GM18873 (cell line): Measurements from ENCODE around the gene RPRM.
"Not testable (repeated sequence)": the region's sequence is repeated elsewhere in the genome, so short reads cannot be mapped to it uniquely, and the experiment has no call there.

Experiments used
- ATAC-seq: cut with Tn5 transposase; IDR thresholded peaks from one replicate; pipeline ENCODE4 v1.9.1; 2021; ENCODE audit warnings: mild to moderate bottlenecking, moderate library complexity, moderate number of reproducible peaks; ENCODE audit not compliant: unreplicated experiment, low FRiP score

Gene RPRM

DNA sequence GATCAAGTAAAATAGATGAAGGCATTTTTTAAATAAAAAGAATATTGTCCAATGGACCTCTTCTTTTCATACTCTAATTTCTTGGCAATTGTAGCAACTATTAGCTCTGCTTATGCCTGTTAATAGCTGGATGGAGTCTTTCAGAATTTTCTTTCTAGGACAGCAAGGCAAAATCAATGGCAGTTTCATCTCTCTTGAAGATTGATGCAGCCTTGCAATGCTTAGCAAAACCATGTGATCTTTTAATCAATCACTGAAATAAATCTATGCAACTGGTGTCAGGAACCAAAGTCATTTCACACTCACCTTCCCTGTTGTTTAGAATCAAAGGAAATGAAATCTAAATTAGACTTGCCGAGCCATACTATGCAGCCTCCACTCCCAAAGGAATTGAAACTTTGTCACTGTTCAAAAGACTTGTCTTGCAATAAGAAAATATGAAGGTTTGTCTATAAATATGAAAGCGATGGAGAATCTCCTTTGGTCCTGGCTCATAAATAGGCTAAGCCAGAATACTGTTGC, 16.2 kb downstream of the RPRM start:
- ATAC-seq = no peak

- no peak for ATAC-seq
These were observed 17.1 kb downstream of the RPRM start for GRCh38 chr2:153461453-153461852.

GRCh38 chr2:153455861-153456260, 22.7 kb downstream of the RPRM start:
- ATAC-seq = no peak

GRCh38 chr2:153455403-153455802, 23.2 kb downstream of the RPRM start:
- ATAC-seq = no peak

GRCh38 chr2:153451611-153452010, 27.0 kb downstream of the RPRM start:
- no peak for ATAC-seq

DNA sequence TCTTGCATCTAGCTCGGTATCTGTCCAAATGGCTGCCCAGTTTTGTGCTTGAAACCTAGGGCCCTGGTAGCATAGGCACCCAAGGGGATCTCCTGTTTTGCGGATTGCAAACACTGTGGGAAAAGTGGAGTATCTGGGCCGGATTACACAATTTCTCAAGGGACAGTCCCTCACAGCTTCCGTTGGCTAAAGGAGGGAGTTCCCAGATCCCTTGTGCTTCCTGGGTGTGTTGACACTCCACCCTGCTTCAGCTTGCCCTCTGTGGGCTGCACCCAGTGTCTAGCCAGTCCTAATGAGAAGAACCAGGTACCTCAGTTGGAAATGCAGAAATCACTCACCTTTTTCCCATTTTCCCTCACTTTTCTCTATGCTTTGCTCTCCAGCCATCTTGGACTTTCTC, 35.5 kb downstream of the RPRM start:
- no peak for ATAC-seq

GRCh38 chr2:153442616-153443015, 35.9 kb downstream of the RPRM start:
- ATAC-seq = not testable (repeated sequence)

DNA sequence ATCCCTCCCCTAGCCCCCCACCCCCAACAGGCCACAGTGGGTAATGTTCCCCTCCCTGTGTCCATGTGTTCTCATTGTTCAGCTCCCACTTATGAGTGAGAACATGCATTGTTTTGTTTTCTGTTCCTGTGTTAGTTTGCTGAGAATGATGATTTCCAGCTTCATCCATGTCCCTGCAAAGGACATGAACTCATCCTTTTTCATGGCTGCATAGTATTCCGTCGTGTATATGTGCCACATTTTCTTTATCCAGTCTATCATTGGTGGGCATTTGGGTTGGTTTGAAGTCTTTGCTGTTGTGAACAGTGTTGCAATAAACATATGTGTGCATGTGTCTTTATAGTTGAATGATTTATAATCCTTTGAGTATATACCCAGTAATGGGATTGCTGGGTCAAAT, 38.5 kb downstream of the RPRM start:
- not testable (repeated sequence) for ATAC-seq

GRCh38 chr2:153433403-153433802, 45.2 kb downstream of the RPRM start:
- ATAC-seq = no peak

- no peak for ATAC-seq
These were observed 46.2 kb downstream of the RPRM start for GRCh38 chr2:153432381-153432780.

DNA sequence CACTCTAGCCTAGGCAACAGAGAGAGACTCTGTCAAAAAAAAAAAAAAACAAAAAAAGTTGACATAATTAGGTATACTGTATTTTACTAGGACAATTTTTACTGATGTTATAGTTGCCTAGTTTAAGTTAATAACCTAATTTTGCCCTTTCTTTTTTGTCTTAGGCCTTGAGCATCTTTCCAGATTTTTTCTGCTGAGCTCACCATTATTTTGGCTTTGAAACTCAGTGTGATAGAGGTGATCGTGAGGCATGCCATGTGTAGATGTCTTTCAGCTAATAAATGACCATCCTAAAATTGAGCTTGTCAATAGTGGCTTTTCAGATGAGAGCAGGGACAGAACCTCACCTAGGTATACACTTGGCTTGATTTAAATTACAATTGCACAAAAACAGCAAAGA, 47.4 kb downstream of the RPRM start:
- no peak for ATAC-seq
